CD4-positive, CD25-positive, alpha-beta regulatory T cell (primary cell): Measurements from ENCODE around the gene MTHFSD. TPM values are rescaled to one million over a fixed set of nuclear protein-coding genes. Genes with fewer than 3 reads are reported as not detected.

Experiments used
- ATAC-seq, 2 donors: fragments of 150-1000 bp; cut with Tn5 transposase; one replicate each; pipeline ENCODE4 v1.10.0; 2021; ENCODE audit warnings: low read depth in 2 of 2, moderate number of reproducible peaks in 2 of 2, moderate library complexity in 1 of 2
- DNase-seq, 3 donors: peaks; one replicate each; pipeline versions ENCODE4 v3.0.0 to v3.0.0-alpha.2; 2012 to 2022; ENCODE audit warnings: mixed read lengths in 1 of 3
- H3K27ac ChIP-seq: one replicate; pipeline ENCODE4 v1.7.0; 2013; ENCODE audit warnings: mild to moderate bottlenecking, low read length; ENCODE audit not compliant: insufficient read depth, poor library complexity, severe bottlenecking
- H3K27me3 ChIP-seq: one replicate; pipeline ENCODE4 v1.7.0; 2013; ENCODE audit warnings: low read length; ENCODE audit not compliant: control insufficient read depth, insufficient read depth
- H3K36me3 ChIP-seq: one replicate; pipeline ENCODE4 v1.7.0; 2013; ENCODE audit warnings: mild to moderate bottlenecking, low read length, moderate library complexity; ENCODE audit not compliant: control insufficient read depth, insufficient read depth
- H3K4me1 ChIP-seq: 2 replicates; pipeline ENCODE4 v1.7.0; 2013; ENCODE audit warnings: mild to moderate bottlenecking, low read length; ENCODE audit not compliant: insufficient read depth, control insufficient read depth, poor library complexity, severe bottlenecking
- H3K4me3 ChIP-seq: one replicate; pipeline ENCODE4 v1.7.0; 2013; ENCODE audit warnings: low read depth, mild to moderate bottlenecking, low read length, moderate library complexity
- H3K9me3 ChIP-seq, 2 experiments: 1 replicate in 1 of 2; 2 replicates in 1 of 2; pipeline ENCODE4 v1.7.0; 2013; ENCODE audit warnings: low read length in 2 of 2, mild to moderate bottlenecking in 1 of 2, moderate library complexity in 1 of 2; ENCODE audit not compliant: control insufficient read depth in 2 of 2
- H3K27ac Mint-ChIP-seq, 3 donors: one replicate each; pipeline ENCODE4 v1.8.0; 2020 to 2022; ENCODE audit warnings: mild to moderate bottlenecking in 3 of 3, mixed read lengths in 3 of 3, moderate library complexity in 2 of 3
- H3K27me3 Mint-ChIP-seq: one replicate; pipeline ENCODE4 v1.8.0; 2022; ENCODE audit warnings: mild to moderate bottlenecking, mixed read lengths
- H3K36me3 Mint-ChIP-seq: one replicate; pipeline ENCODE4 v1.8.0; 2020; ENCODE audit warnings: mixed read lengths
- H3K4me1 Mint-ChIP-seq, 4 donors: one replicate each; pipeline ENCODE4 v1.8.0; 2020 to 2022; ENCODE audit warnings: mixed read lengths in 4 of 4, mild to moderate bottlenecking in 1 of 4
- H3K4me3 Mint-ChIP-seq, 4 donors: one replicate each; pipeline ENCODE4 v1.8.0; 2020 to 2022; ENCODE audit warnings: mild to moderate bottlenecking in 4 of 4, mixed read lengths in 4 of 4, moderate library complexity in 3 of 4
- H3K9me3 Mint-ChIP-seq, 7 donors: one replicate each; pipeline ENCODE4 v1.8.0; 2020 to 2022; ENCODE audit warnings: mixed read lengths in 7 of 7, mild to moderate bottlenecking in 3 of 7, moderate library complexity in 2 of 7
- polyA plus RNA-seq, 4 donors: library from polyadenylated mRNA; unstranded; fragments of 300-500 nt; fragmentation: Illumina TruSeq; gene quantifications; one replicate each; pipeline ENCODE4 v1.2.3, GENCODE V29; 2021
- total RNA-seq: library from RNA; stranded (reverse); gene quantifications from one replicate; pipeline ENCODE4 v1.2.3, GENCODE V29; 2022

The MTHFSD gene
- total and polyA plus RNA-seq, 5 donors from 2014 or later, result 13.4 to 19.4 (median 16.4) TPM

DNA sequence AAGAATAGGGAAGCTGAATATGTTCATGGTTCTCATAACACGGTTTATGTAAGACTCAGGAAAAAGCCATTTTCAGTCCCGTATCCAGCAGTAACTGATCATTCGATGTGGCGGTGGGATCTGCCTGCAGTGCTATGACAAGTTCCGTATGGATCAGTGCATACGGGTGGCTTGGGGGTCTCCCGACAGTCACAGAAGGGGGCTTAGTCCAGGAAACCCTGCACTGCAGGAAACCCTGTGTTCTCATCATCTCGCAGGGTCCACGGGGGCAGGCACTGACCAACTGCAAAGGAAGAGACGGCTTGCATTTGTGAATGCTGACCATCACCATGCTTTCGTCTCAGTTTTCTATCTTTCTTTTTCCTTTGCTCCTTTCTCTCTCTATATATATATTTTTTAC, 7.7 kb downstream of the MTHFSD start:
- H3K4me3 Mint-ChIP-seq, result no peak overlapping the region
- Histone ChIP-seq H3K9me3 (no peaks in the 10 kb centered on the region), H3K4me3 (no peak overlapping the region), H3K4me1 (no peaks in the 10 kb centered on the region), H3K36me3 (peaks cover 51% of the 10 kb centered on the region), H3K27me3 (no peaks in the 10 kb centered on the region), H3K27ac (no peak overlapping the region)
- no peak for DNase-seq
- H3K4me1 Mint-ChIP-seq, result peaks cover 1 to 8% (median 7%) of the 10 kb centered on the region in 4 donors
- H3K27me3 Mint-ChIP-seq, result no peaks in the 10 kb centered on the region
- H3K9me3 Mint-ChIP-seq, result no peaks in the 10 kb centered on the region
- ATAC-seq, result no peak
- H3K27ac Mint-ChIP-seq, result no peak overlapping the region
- peaks cover 29% of the 10 kb centered on the region for H3K36me3 Mint-ChIP-seq

DNA sequence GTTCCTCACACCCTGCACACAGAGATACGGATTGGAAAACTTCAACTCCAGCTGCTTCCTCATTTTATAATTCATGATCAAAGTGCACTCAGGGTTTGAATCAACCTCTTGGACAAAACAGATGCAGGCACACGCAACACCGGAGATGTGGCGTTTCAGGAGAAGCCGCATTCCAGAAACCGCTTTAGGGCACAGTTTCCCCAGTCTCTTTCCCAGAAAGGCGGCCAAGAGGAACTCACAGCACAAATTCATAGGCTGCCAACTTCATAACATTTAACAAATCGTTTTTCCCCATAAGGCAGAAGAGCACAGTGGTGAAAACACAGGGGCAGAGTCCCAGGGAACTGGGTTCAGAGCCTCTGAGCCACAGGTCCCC, 8.4 kb downstream of the MTHFSD start:
- DNase-seq (no peak), ATAC-seq (no peak)
- H3K4me1 ChIP-seq, result no peaks in the 10 kb centered on the region
- Mint-ChIP-seq H3K4me1 (peaks cover 0 to 8% (median 7%) of the 10 kb centered on the region in 4 donors), H3K36me3 (peaks cover 32% of the 10 kb centered on the region), H3K9me3 (no peaks in the 10 kb centered on the region), H3K27ac (no peak overlapping the region), H3K27me3 (no peaks in the 10 kb centered on the region), H3K4me3 (no peak overlapping the region)
- H3K27me3 ChIP-seq, result no peaks in the 10 kb centered on the region
- peaks cover 53% of the 10 kb centered on the region for H3K36me3 ChIP-seq
- H3K4me3 ChIP-seq, result no peak overlapping the region
- H3K27ac ChIP-seq, result no peak overlapping the region
- H3K9me3 ChIP-seq, result no peaks in the 10 kb centered on the region

DNA sequence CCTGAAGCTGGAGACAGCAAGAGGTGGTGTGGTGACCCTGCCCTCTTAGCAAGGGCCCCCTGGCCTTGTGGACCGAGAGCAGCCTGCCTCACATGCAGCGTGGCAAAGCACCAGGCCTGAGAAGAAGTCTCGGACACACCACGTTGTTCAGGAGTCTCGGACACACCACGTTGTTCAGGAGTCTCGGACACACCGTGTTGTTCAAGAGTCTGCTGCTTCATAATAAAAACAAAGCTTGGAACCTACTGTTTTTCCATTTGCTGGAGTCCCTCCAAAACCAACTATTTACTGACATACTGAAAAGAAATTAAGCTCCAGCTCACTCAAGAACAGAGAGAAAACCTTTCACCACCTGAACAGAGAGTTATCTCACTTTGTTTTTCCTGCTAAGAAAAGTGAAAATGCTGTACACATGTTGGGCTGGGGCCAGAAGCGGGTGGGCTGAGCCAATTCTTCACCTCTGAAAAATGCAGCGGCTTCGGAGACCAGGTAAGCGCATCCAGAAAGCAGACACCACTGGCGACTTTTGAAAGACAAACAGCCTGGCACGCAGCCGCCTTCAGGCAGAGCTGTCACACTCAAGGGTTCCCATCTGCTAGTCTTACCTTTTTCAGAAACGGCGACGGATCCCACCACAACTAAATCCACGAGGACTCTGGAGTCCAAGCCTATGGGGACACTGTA, 8.9 kb downstream of the MTHFSD start:
- Mint-ChIP-seq H3K27ac (no peak overlapping the region), H3K4me1 (peaks cover 0 to 8% (median 7%) of the 10 kb centered on the region in 4 donors), H3K4me3 (no peak overlapping the region), H3K9me3 (no peaks in the 10 kb centered on the region), H3K27me3 (no peaks in the 10 kb centered on the region), H3K36me3 (peaks cover 36% of the 10 kb centered on the region)
- DNase-seq (no peak), ATAC-seq (no peak)
- H3K4me3 ChIP-seq, result no peak overlapping the region
- H3K27ac ChIP-seq, result no peak overlapping the region
- no peaks in the 10 kb centered on the region for H3K9me3 ChIP-seq
- H3K36me3 ChIP-seq, result peaks cover 58% of the 10 kb centered on the region
- H3K27me3 ChIP-seq, result no peaks in the 10 kb centered on the region
- no peaks in the 10 kb centered on the region for H3K4me1 ChIP-seq

DNA sequence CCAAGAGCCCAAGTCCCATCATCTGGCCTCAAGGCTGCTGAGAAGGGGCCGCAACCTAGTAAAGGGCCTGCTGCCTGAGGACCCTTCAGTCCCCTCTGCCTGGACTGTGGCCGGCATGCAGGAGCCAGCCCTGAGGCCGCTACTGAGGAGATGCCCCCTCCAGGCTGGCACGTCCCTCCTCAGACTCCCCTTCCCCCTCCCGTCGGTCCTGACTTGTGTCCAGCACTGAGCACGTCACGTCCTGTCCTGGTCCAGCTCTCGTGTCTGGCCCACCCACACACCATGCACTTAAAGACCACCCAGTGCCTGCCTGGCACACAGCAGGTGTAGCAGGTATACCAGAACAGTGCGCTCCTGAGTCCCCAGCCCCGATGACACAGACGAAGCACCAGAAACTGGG, 9.6 kb downstream of the MTHFSD start:
- H3K27ac Mint-ChIP-seq, result no peak overlapping the region

DNA sequence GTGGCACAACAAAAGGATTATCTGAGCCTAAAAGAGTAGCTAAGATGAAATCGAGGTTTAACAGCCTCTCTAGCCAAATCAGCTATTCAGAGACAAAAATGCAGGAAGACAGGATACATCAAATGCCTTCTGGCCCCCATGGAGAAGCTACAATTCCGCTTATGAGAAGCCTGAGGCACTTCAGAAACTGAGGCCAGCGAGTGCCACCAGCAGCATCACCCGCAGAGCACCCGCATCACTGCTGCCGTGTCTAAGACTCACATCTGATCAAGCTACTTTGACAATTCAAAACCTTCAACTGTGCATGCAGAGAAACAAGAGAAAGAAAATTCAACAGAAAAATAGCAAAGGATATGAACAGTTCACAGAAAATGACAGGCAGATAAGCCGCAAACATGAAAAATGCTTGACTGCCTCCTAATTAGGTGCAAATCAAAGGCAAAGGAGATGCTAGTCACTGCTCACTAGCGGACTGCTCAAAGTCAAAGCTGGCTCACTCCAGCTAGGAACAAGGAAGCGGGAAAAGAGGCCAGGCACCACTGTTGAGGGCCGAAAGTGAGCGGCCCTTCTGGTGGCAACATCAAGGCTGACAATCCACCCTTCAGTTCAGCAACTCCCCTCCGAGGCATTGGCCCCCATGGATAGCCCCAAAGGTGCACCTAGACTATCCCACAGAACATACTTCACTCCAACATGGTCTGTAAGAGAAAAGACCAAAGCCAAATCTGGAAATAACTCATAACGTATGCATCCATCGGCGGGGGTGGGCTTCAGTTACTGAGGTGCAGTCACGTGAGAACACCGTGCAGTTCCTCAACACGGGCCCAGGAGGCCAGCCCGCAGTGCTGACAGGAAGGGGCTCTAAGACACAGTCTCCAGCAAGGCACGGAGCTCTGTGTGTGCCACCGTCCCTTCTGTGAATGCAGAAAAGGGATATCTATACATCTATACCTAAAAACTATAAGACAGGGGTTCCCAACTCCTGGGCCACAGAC, 12.0 kb downstream of the MTHFSD start:
- Mint-ChIP-seq H3K4me3 (no peak overlapping the region), H3K27ac (no peak overlapping the region), H3K27me3 (no peaks in the 10 kb centered on the region), H3K4me1 (peaks cover 0 to 6% (median 2%) of the 10 kb centered on the region in 4 donors), H3K9me3 (no peaks in the 10 kb centered on the region), H3K36me3 (peaks cover 53% of the 10 kb centered on the region)
- Histone ChIP-seq H3K4me3 (no peak overlapping the region), H3K36me3 (peaks cover 76% of the 10 kb centered on the region), H3K27ac (no peak overlapping the region), H3K9me3 (no peaks in the 10 kb centered on the region), H3K27me3 (no peaks in the 10 kb centered on the region), H3K4me1 (no peaks in the 10 kb centered on the region)
- no peak for DNase-seq
- no peak for ATAC-seq

More for the DNA sequence above, 9.6 kb downstream of the MTHFSD start:
- H3K4me1 Mint-ChIP-seq, result peaks cover 0 to 8% (median 7%) of the 10 kb centered on the region in 4 donors
- Histone ChIP-seq H3K4me3 (no peak overlapping the region), H3K27me3 (no peaks in the 10 kb centered on the region), H3K9me3 (no peaks in the 10 kb centered on the region), H3K36me3 (peaks cover 64% of the 10 kb centered on the region), H3K27ac (no peak overlapping the region), H3K4me1 (no peaks in the 10 kb centered on the region)
- no peaks in the 10 kb centered on the region for H3K9me3 Mint-ChIP-seq
- DNase-seq (no peak), ATAC-seq (no peak)
- no peak overlapping the region for H3K4me3 Mint-ChIP-seq
- H3K27me3 Mint-ChIP-seq, result no peaks in the 10 kb centered on the region
- peaks cover 42% of the 10 kb centered on the region for H3K36me3 Mint-ChIP-seq

DNA sequence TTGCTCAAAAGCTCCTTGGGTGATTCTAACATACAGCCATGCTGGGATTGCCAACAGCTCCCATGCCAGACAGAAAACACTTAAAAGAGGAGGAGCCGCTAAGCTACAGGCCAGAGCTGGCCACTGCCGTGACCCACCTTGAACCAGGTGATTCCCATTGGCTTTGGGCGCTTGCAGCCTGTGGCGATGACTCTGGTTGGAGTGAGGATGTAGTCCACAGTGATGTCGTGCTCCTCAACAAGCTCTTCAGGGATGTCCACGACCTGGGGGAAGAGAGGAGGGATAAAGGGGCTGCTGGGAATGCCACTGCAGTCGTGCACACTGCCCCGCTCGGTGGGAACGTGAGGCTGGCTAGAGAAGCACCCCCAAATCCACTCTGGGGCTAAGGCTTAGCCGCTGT, 13.5 kb downstream of the MTHFSD start:
- no peaks in the 10 kb centered on the region for H3K27me3 Mint-ChIP-seq
- DNase-seq (no peak), ATAC-seq (no peak)
- Histone ChIP-seq H3K4me1 (no peaks in the 10 kb centered on the region), H3K4me3 (no peak overlapping the region), H3K9me3 (no peaks in the 10 kb centered on the region), H3K27me3 (no peaks in the 10 kb centered on the region), H3K36me3 (peaks cover 75% of the 10 kb centered on the region), H3K27ac (no peak overlapping the region)
- H3K36me3 Mint-ChIP-seq, result peaks cover 46% of the 10 kb centered on the region
- peaks cover 0 to 6% (median 2%) of the 10 kb centered on the region in 4 donors for H3K4me1 Mint-ChIP-seq
- H3K4me3 Mint-ChIP-seq, result no peak overlapping the region
- no peaks in the 10 kb centered on the region for H3K9me3 Mint-ChIP-seq
- H3K27ac Mint-ChIP-seq, result no peak overlapping the region

DNA sequence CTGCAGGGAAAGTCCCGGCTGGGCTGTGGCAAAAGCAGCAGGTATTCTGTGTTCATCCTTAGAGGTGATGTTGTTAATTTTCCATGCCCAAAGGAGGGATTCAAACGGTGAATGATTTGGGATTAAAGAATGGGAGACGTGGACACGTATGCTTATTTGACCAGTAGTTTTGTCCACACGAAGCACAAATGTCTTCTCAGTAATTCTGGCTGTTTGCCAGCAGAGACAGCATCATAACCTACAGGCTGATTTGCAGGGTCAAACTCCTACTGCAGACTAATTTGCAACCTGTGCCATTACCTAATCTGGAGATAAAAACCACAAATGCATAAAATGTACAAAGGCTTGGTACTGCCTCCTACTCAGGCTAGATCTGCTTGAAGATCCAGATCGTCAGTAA, 14.1 kb downstream of the MTHFSD start:
- H3K4me3 Mint-ChIP-seq, result no peak overlapping the region
- Histone ChIP-seq H3K36me3 (peaks cover 72% of the 10 kb centered on the region), H3K4me1 (no peaks in the 10 kb centered on the region), H3K27ac (no peak overlapping the region), H3K27me3 (no peaks in the 10 kb centered on the region), H3K9me3 (no peaks in the 10 kb centered on the region), H3K4me3 (no peak overlapping the region)
- H3K9me3 Mint-ChIP-seq, result no peaks in the 10 kb centered on the region
- peaks cover 48% of the 10 kb centered on the region for H3K36me3 Mint-ChIP-seq
- H3K27ac Mint-ChIP-seq, result no peak overlapping the region
- no peaks in the 10 kb centered on the region for H3K27me3 Mint-ChIP-seq
- peaks cover 0 to 6% (median 1%) of the 10 kb centered on the region in 4 donors for H3K4me1 Mint-ChIP-seq
- DNase-seq, result no peak
- ATAC-seq, result no peak
